Esophagus muscularis mucosa (tissue), 4 donors: ENCODE data around the gene TMEM248. TPM values are rescaled to one million over a fixed set of nuclear protein-coding genes. Genes with fewer than 3 reads are reported as not detected.
"Not testable (repeated sequence)": the region's sequence is repeated elsewhere in the genome, so short reads cannot be mapped to it uniquely, and the experiment has no call there.

Experiments used
- DNase-seq: peaks from one replicate; pipeline ENCODE4 v3.0.0-alpha.2; 2017; ENCODE audit errors: extremely low spot score
- H3K27ac ChIP-seq, 4 donors: fragments of 200-600 bp; sonication (generic); replicated peaks in 1 of 4; 1 replicate in 3 of 4; 2 replicates in 1 of 4; pipeline ENCODE4 v1.5.1; 2016 to 2019; ENCODE audit warnings: mild to moderate bottlenecking in 1 of 4
- H3K27me3 ChIP-seq, 4 donors: fragments of 200-600 bp; sonication (generic); one replicate each; pipeline versions ENCODE4 v1.5.1 to v1.6.0; 2016 to 2019
- H3K36me3 ChIP-seq, 4 donors: fragments of 200-600 bp; sonication (generic); one replicate each; pipeline ENCODE4 v1.5.1; 2016 to 2019
- H3K4me1 ChIP-seq, 4 donors: fragments of 200-600 bp; sonication (generic); one replicate each; pipeline ENCODE4 v1.5.1; 2016 to 2019
- H3K4me3 ChIP-seq, 4 donors: fragments of 200-600 bp; sonication (generic); 1 replicate in 2 of 4; 2 replicates in 2 of 4; pipeline ENCODE4 v1.5.1; 2016 to 2019; ENCODE audit warnings: mild to moderate bottlenecking in 4 of 4, moderate library complexity in 1 of 4
- H3K9me3 ChIP-seq, 4 donors: fragments of 200-600 bp; sonication (generic); 1 replicate in 3 of 4; 2 replicates in 1 of 4; pipeline ENCODE4 v1.5.1; 2016 to 2019
- EP300 ChIP-seq: sonication (generic); formaldehyde crosslinking; IDR thresholded peaks from one replicate; pipeline ENCODE4 v1.6.1; 2017; ENCODE audit warnings: antibody characterized with exemption
- POLR2A ChIP-seq: fragments of 450-650 bp; IDR thresholded peaks from one replicate; pipeline ENCODE4 v1.6.1; 2017; ENCODE audit warnings: antibody characterized with exemption, moderate library complexity, mild to moderate bottlenecking, low read depth
- POLR2AphosphoS5 ChIP-seq, 2 donors: sonication (generic); formaldehyde crosslinking; IDR thresholded peaks; one replicate each; pipeline ENCODE4 v1.6.1; 2017; ENCODE audit warnings: antibody characterized with exemption in 2 of 2
- WGBS: methylation state at CpG from one replicate; pipeline ENCODE4 v1.1.5; 2018; 5-methylcytosine and 5-hydroxymethylcytosine counted together
- intact Hi-C: fragments of 100-400 bp; cut with DNase I; formaldehyde crosslinking; loops from one replicate; pipeline ENCODE4 v1.15.1; 2023
- total RNA-seq, 4 donors: library from RNA; depleted of rRNA; stranded (reverse); fragments of >200 nt; gene quantifications; one replicate each; pipeline versions ENCODE4 v1.1.0 to v1.2.1, GENCODE V29; 2016
- TF ChIP-seq, protein P1 (sequence below), 3 experiments: fragments of 200-600 bp in 2 of 3; fragments of 450-650 bp in 1 of 3; sonication (generic) in 2 of 3; IDR thresholded peaks; one replicate each; pipeline ENCODE4 v1.5.1; 2017 to 2019; ENCODE audit warnings: antibody characterized with exemption in 3 of 3, mild to moderate bottlenecking in 2 of 3, moderate library complexity in 1 of 3

The TMEM248 gene
- total RNA-seq, 4 donors from 2014 or later: 87.6 to 113 (median 99.7) TPM

DNA sequence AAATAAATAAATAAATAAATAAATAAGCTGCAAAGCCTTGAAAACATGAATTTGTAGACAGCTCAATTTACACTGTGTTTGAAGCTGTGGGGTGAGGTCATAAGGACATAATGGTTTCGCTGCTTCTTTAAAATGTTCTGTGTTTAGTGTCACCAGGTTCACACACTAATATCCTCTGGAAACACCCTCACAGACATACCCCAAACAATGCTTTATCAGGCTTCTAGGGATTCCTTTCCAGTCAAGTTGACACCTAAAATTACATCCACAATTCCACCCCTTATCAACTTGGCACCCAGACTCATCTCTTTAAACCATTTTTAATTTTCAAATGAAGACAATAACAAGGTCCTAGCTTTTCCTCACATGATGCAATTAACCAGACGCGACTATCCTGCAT, 68.5 kb downstream of the TMEM248 start:
- H3K4me3 ChIP-seq, DNase-seq, H3K9me3 ChIP-seq, H3K27ac ChIP-seq, H3K27me3 ChIP-seq: not testable (repeated sequence)
- 100% methylated on average over 1 of the region's 3 CpGs for WGBS
- H3K36me3 ChIP-seq: peaks cover 70 to 79% (median 72%) of the 10 kb centered on the region in 4 donors
- intact Hi-C loops: loop anchor here (10.0 kb wide), 1 partner anchor 145 kb away; no protein-coding TSS in a partner anchor
- peaks cover 23 to 31% (median 28%) of the 10 kb centered on the region in 4 donors for H3K4me1 ChIP-seq

DNA sequence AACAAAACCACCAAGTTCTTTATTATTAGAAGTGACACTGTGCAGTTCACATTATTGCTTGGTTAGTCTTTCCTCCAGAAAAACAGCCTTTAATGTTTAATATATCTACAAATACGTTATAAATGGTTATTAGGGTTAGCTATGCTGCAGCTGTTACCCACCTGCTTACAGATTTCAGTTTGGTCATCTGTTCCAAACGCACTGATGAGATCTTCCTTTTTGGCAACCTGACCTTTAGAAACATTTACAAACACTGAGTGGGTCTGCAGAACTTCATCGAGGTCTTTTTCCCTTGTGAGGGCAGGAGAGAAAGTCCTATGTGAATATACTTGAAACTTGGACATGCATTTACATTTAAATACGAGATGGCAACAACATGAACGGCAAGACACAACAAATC, 73.0 kb downstream of the TMEM248 start:
- WGBS: 16% methylated on average over 4 of the region's 5 CpGs
- Histone ChIP-seq H3K4me3 (peak overlapping the region; percentile 84 to 95 (median 86)), H3K27ac (peak overlapping the region; percentile 98 to 100 (median 99)), H3K36me3 (peaks cover 42 to 55% (median 49%) of the 10 kb centered on the region in 4 donors), H3K4me1 (peaks cover 30 to 41% (median 39%) of the 10 kb centered on the region in 4 donors)
- H3K9me3 ChIP-seq, H3K27me3 ChIP-seq, intact Hi-C loops, DNase-seq: not testable (repeated sequence)

DNA sequence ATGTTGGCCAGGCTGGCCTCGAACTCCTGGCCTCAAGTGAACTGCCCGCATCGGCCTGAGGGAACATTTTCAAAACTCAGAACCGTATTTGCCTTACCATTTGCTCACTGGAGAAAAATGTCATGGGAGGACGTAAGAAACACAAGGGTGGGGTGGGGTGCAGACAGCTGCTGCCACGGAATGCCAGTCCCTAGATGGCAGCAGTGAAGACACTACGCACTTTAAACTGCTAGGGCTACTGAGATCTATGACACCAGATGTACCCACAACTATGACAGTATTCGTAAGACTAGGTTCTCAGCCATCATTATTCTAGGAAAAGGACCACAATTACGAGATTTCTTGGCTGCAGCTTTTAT, 73.6 kb downstream of the TMEM248 start:
- Histone ChIP-seq H3K4me3 (peak overlapping the region; percentile 84 to 95 (median 86)), H3K36me3 (peaks cover 36 to 56% (median 48%) of the 10 kb centered on the region in 4 donors), H3K27ac (peak overlapping the region; percentile 98 to 100 (median 99)), H3K4me1 (peaks cover 30 to 41% (median 39%) of the 10 kb centered on the region in 4 donors)
- intact Hi-C loops, H3K27me3 ChIP-seq, H3K9me3 ChIP-seq, DNase-seq: not testable (repeated sequence)
- TF ChIP-seq POLR2AphosphoS5 (IDR thresholded peaks at IDR 0.05): peak; percentile 67 to 79
- TF ChIP-seq EP300: peak; percentile 66
- TF ChIP-seq, protein P1, sequence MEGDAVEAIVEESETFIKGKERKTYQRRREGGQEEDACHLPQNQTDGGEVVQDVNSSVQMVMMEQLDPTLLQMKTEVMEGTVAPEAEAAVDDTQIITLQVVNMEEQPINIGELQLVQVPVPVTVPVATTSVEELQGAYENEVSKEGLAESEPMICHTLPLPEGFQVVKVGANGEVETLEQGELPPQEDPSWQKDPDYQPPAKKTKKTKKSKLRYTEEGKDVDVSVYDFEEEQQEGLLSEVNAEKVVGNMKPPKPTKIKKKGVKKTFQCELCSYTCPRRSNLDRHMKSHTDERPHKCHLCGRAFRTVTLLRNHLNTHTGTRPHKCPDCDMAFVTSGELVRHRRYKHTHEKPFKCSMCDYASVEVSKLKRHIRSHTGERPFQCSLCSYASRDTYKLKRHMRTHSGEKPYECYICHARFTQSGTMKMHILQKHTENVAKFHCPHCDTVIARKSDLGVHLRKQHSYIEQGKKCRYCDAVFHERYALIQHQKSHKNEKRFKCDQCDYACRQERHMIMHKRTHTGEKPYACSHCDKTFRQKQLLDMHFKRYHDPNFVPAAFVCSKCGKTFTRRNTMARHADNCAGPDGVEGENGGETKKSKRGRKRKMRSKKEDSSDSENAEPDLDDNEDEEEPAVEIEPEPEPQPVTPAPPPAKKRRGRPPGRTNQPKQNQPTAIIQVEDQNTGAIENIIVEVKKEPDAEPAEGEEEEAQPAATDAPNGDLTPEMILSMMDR (IDR thresholded peaks at IDR 0.05): peak in 2 of 3 experiments; percentile 18 to 37
- WGBS: 0% methylated on average over 9 of the region's 9 CpGs

DNA sequence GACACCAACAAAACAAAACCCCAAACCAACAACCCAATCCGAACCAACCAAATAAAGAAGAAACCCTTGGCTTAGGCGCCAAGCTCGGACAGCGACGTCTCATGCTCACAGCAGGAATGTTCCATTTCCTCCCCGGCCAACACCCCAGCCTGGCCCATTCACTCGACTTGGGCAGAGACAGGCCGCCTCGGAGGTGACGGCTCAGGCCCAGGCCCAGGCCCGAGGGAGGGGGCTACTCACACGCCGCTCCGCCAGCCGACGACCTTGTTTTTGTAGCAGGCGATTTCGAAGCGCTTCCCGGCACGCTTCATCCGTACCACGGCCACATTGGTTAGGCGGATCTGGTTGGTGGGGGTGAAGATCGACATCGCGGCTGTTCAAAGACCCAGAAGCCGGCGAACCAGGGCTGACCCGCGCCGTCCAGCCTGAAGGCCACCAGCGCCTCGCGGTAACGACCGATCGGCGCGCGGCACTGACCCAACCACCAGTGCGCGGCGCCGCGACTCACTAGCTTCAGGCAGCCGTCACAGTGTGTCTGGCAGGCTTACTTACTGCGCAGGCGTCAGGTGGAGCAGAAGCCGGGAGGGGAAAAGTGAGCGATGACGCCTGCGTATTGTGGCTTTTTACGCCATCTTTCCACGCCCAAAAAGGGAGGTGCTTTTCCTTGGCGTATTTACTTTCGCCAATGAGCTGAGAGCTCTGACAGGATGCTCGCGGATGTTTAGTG, 74.2 kb downstream of the TMEM248 start, which contains the start of gene SBDS:
SBDS (minus strand) TSS at position 537 of the 727 bp plus-strand sequence; CDS start at position 368, 169 bp downstream.
- 0% methylated on average over 22 of the region's 59 CpGs for WGBS

DNA sequence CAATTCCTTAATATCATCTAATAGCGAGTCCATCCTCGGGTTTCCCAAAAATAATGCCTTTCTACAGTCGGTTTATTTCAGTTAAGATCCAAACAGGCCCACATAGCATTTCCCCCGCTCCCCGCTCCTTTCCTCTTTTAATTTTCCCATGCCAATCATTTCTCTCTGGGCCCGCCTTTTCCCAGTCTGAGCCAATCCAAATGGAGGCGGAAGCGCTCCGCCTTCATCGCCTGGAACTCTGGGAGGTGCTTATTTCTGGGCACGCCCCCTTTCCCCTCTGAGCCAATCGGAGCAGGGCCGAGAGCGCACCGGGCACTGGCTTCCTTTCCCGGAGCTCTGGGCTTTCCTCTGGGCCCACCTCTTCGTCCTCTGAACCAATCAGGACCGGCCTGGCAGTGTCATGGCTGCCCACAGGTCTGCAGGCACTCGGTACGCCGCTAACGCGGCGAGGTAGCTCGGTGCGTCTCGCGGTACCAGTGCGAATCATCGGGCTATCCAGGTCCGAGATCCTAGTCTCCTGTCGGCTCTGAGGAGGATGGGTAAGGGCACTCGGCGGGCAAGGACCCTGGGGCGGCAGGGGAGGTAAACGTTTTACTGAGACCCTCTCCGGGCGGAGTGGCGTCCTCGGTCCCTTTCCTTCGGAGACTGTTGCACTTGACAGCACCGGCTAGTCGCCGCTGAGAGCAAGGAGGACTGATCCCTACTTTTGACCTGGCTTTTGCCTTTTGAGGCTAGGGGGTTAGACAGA, 75.6 kb downstream of the TMEM248 start, which contains the start of gene TYW1:
TYW1 (plus strand) TSS at position 390 of the 748 bp plus-strand sequence; CDS start at position 536, 146 bp downstream.
- peak; percentile 99 for DNase-seq
- Histone ChIP-seq H3K4me3 (peak within 1 kb of the TSS; percentile 84 to 95 (median 86)), H3K27ac (peak within 1 kb of the TSS; percentile 98 to 100 (median 99)), H3K4me1 (peaks cover 30 to 41% (median 36%) of the 10 kb centered on the region in 4 donors), H3K36me3 (peaks cover 18 to 45% (median 36%) of the 10 kb centered on the region in 4 donors)
- intact Hi-C loops, H3K27me3 ChIP-seq, H3K9me3 ChIP-seq: not testable (repeated sequence)
- WGBS: under 1% methylated on average over 18 of the region's 44 CpGs
- peak; percentile 75 to 93 for TF ChIP-seq POLR2AphosphoS5 (IDR thresholded peaks at IDR 0.05)
- peak; percentile 72 for TF ChIP-seq POLR2A

More for the DNA sequence above, 74.2 kb downstream of the TMEM248 start, which contains the start of gene SBDS:
- TF ChIP-seq POLR2A (peak; percentile 98), POLR2AphosphoS5 (IDR thresholded peaks at IDR 0.05) (peak; percentile 96 to 100)
- TF ChIP-seq, protein P1 (IDR thresholded peaks at IDR 0.05): peak in 1 of 3 experiments; percentile 22
- Histone ChIP-seq H3K36me3 (peaks cover 31 to 54% (median 45%) of the 10 kb centered on the region in 4 donors), H3K4me1 (peaks cover 30 to 41% (median 39%) of the 10 kb centered on the region in 4 donors), H3K4me3 (peak within 1 kb of the TSS; percentile 84 to 95 (median 86)), H3K27ac (peak within 1 kb of the TSS; percentile 98 to 100 (median 99))
- DNase-seq: peak; percentile 99
- H3K27me3 ChIP-seq, H3K9me3 ChIP-seq, intact Hi-C loops: not testable (repeated sequence)
